Activated CD4-positive, alpha-beta memory T cell treated with anti-CD3 and anti-CD28 coated beads for 36 hours (primary cell): Measurements from ENCODE around the gene ANXA8. TPM values are rescaled to one million over a fixed set of nuclear protein-coding genes. Genes with fewer than 3 reads are reported as not detected.
"Not testable (repeated sequence)": the region's sequence is repeated elsewhere in the genome, so short reads cannot be mapped to it uniquely, and the experiment has no call there.

Source experiments
- CTCF ChIA-PET: fragments of 350-600 bp; sonication (Branson Sonifier 250); formaldehyde crosslinking; loops from one replicate; lab custom pipeline; 2021; ENCODE audit warnings: antibody characterized with exemption, inconsistent platforms; lab: Charles Lee
- POLR2A ChIA-PET: fragments of 350-600 bp; sonication (Branson Sonifier 250); formaldehyde crosslinking; loops from one replicate; lab custom pipeline; 2021; ENCODE audit warnings: antibody characterized with exemption; lab: Charles Lee
- DNase-seq: peaks from one replicate; pipeline ENCODE4 v3.0.0-alpha.2; 2020
- H3K27ac Mint-ChIP-seq: one replicate; pipeline ENCODE4 v1.8.0; 2021; ENCODE audit warnings: mixed read lengths
- H3K27me3 Mint-ChIP-seq: one replicate; pipeline ENCODE4 v1.8.0; 2021; ENCODE audit warnings: mixed read lengths
- H3K36me3 Mint-ChIP-seq: one replicate; pipeline ENCODE4 v1.8.0; 2021; ENCODE audit warnings: mixed read lengths
- H3K4me1 Mint-ChIP-seq: one replicate; pipeline ENCODE4 v1.8.0; 2021; ENCODE audit warnings: low read depth, mixed read lengths
- H3K4me3 Mint-ChIP-seq: one replicate; pipeline ENCODE4 v1.8.0; 2021; ENCODE audit warnings: mild to moderate bottlenecking, mixed read lengths
- H3K9me3 Mint-ChIP-seq: one replicate; pipeline ENCODE4 v1.8.0; 2021; ENCODE audit warnings: mixed read lengths
- intact Hi-C: fragments of 100-400 bp; cut with micrococcal nuclease; formaldehyde crosslinking; loops from one replicate; pipeline ENCODE4 v1.15.1; 2023
- total RNA-seq, 2 experiments: library from RNA; stranded (reverse); gene quantifications; one replicate each; pipeline ENCODE4 v1.2.3, GENCODE V29; 2021

The ANXA8 gene, protein sequence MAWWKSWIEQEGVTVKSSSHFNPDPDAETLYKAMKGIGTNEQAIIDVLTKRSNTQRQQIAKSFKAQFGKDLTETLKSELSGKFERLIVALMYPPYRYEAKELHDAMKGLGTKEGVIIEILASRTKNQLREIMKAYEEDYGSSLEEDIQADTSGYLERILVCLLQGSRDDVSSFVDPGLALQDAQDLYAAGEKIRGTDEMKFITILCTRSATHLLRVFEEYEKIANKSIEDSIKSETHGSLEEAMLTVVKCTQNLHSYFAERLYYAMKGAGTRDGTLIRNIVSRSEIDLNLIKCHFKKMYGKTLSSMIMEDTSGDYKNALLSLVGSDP
- total RNA-seq: not detected

DNA sequence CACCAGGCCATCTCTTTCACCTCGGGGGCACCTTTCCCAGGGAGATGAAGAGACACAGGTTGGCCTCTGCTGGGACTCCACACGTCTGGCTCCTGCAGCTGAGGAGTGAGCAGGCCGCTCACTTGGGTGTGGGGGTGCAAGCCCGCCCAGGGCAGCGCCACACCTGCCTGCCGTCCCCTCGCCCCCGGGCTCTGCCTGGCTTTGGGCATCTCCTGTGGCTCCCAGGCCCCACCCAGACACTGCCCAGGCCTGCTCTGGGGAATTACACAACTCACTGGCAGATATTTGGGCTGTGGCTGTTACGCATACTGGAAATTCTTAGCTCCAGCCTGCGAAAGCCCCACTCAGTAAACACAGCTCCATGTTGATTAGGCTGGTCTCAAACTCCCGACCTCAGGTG is at the start of gene ANXA8:
Gene ANXA8, minus strand, starts transcription at position 193 of the 400 bp plus-strand sequence. Its CDS starts 182 bp downstream, at position 11.
- POLR2A ChIA-PET, intact Hi-C loops: not testable (repeated sequence)

DNA sequence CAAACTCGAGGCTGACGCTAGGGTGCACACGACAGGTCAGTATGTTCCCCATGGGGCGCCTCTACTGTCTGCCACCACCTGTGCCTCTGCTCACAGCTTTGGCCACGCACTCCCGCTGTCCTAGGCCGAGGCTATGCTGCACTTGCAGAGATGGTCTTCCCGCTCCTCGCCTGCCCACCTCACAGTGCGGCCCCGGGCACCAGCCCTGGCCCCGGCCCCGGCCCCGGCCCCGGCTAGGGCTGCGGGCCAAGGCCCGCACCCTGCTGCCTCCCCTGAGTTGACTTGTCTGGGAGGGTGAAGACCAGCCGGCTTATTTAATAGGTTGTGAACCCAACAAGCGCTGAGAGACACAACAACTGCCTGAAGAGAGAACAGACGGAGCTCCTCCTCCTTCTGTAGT is 39.6 kb upstream of the ANXA8 start, which contains the start of gene AGAP9:
Gene AGAP9, minus strand, starts transcription at position 164 of the 400 bp plus-strand sequence. Its CDS starts 112 bp downstream, at position 52.
- H3K27ac Mint-ChIP-seq, H3K27me3 Mint-ChIP-seq, POLR2A ChIA-PET, H3K9me3 Mint-ChIP-seq, H3K36me3 Mint-ChIP-seq, intact Hi-C loops, H3K4me1 Mint-ChIP-seq, H3K4me3 Mint-ChIP-seq, DNase-seq, CTCF ChIA-PET: not testable (repeated sequence)

More for the DNA sequence above, at the start of gene ANXA8:
- H3K36me3 Mint-ChIP-seq, CTCF ChIA-PET, H3K27ac Mint-ChIP-seq, H3K4me1 Mint-ChIP-seq, H3K4me3 Mint-ChIP-seq, H3K9me3 Mint-ChIP-seq, DNase-seq, H3K27me3 Mint-ChIP-seq: not testable (repeated sequence)

DNA sequence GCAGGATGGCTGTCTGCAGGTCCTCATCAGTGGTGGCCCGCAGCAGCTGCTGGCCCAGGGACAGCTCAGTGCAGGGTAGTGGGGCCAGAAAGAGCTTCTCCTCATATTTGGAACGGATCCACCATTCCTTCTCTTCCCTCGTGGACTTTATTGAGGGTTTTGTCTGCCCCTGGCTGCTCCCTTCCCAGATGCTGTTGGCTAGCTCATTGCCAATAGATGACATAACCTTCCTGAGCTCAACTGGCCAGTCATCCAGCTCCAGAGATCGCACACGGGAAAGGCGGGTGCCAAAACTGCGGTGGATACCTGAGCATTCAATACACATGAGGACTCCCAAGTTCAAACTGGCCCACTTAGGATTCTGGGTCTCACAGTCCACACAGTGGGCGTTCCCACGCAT is 18.4 kb upstream of the ANXA8 start:
- H3K9me3 Mint-ChIP-seq, CTCF ChIA-PET, POLR2A ChIA-PET, DNase-seq, H3K27me3 Mint-ChIP-seq, H3K27ac Mint-ChIP-seq, H3K4me3 Mint-ChIP-seq, H3K4me1 Mint-ChIP-seq, intact Hi-C loops, H3K36me3 Mint-ChIP-seq: not testable (repeated sequence)

DNA sequence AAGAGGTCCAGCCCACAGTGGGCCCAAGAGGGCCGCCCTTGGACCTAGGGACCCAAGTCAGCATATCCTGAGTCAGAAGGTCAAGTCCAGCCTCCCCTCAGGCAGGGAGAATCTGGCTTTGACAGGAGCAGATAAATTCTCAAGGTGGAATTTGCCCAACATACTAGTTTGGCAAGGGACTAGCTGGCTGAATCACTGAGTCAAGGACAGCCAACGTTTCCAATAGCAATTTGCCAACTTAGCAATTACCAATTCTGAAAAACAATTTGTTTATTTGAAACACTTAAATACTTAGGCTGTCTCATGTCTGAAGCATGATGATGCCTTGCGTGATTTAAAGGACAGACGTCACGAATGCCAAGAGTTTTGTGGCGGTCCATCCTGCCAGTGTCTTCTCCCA is 10.3 kb upstream of the ANXA8 start:
- CTCF ChIA-PET, POLR2A ChIA-PET: not testable (repeated sequence)

DNA sequence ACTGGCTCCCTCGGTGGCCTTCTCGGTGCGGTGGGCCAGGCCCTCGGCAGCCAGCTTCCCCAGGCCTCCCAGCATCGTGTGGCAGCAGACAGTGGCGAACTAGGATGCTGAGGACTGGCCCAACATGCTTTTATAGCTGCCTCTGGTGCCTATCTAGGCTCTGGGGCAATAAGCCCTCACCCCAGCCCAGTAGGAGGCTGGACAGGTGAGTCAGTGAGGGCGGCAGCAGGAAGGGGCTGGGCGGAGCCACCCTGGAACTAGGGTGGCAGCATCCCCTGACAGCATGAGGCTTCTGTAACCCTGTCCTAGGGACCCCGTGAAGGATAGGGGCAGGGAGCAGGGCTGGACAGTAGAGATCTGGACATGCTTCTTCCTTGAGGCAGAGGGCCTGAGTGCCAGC is 7.7 kb upstream of the ANXA8 start, which contains the start of gene FAM25G:
Gene FAM25G, minus strand, starts transcription at position 101 of the 400 bp plus-strand sequence. Its CDS starts 26 bp downstream, at position 75.
- H3K27ac Mint-ChIP-seq, intact Hi-C loops, CTCF ChIA-PET, H3K36me3 Mint-ChIP-seq, H3K4me1 Mint-ChIP-seq, DNase-seq, POLR2A ChIA-PET, H3K4me3 Mint-ChIP-seq, H3K9me3 Mint-ChIP-seq, H3K27me3 Mint-ChIP-seq: not testable (repeated sequence)

More for the DNA sequence above, 10.3 kb upstream of the ANXA8 start:
- H3K36me3 Mint-ChIP-seq, H3K27me3 Mint-ChIP-seq, intact Hi-C loops, H3K4me1 Mint-ChIP-seq, H3K9me3 Mint-ChIP-seq, H3K27ac Mint-ChIP-seq, DNase-seq, H3K4me3 Mint-ChIP-seq: not testable (repeated sequence)

DNA sequence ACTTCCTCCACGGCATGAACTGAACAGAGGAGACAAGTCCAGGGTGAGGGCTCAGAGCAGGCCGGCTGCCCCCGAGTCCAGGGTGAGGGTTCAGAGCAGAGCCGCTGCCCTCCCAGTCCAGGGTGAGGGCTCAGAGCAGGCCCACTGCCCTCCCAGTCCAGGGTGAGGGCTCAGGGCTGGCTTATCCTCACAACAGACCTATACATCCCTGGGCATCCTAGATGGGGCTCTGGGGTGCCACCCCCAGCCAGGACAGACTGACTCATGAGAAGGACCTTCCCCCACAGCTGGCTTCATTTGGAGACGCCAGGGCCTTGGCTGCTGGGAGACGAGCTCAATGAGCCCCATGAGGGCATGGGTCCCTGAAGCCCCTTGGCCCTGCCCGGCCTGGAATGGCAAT is 5.7 kb upstream of the ANXA8 start:
- H3K27me3 Mint-ChIP-seq, H3K36me3 Mint-ChIP-seq, H3K27ac Mint-ChIP-seq, H3K4me3 Mint-ChIP-seq, DNase-seq, H3K9me3 Mint-ChIP-seq, POLR2A ChIA-PET, intact Hi-C loops, CTCF ChIA-PET, H3K4me1 Mint-ChIP-seq: not testable (repeated sequence)

DNA sequence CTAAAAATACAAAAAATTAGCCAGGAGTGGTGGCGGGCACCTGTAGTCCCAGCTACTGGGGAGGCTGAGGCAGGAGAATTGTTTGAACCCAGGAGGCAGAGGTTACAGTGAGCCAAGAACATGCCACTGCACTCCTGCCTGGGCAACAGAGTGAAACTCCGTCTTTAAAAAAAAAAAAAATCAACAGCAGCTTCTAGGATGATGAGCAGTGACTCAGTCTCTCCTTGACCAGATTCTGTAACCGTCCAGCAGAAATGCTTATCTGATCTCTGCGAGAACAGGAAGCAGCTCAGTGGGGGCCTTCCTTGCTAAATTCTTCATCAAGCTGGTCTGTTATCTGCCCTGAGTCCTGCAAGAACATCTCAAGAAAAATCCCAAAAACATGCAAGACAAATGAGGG is 2.0 kb upstream of the ANXA8 start:
- POLR2A ChIA-PET, DNase-seq, H3K27ac Mint-ChIP-seq: not testable (repeated sequence)

DNA sequence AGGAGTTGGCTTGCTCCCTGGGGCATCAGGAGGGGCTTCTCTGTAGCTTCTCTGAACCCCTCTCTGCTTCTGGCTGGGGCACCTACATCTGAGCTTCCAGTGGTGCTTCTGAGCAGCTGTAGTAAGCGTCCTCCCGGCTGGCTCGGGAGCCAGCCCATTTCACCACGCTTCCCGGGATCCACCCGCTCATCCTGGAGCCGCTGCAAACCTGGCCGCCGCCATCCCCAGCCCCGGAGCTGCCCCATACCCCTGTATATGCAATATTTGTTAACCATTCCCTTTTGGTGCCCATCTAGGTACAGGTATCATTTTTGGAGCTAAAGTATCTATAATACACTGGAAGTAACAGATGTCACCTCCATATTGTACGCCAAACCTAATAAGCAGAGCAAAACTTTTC is 871 bp upstream of the ANXA8 start:
- CTCF ChIA-PET, intact Hi-C loops, POLR2A ChIA-PET, H3K4me1 Mint-ChIP-seq, DNase-seq, H3K27ac Mint-ChIP-seq, H3K9me3 Mint-ChIP-seq, H3K36me3 Mint-ChIP-seq, H3K27me3 Mint-ChIP-seq, H3K4me3 Mint-ChIP-seq: not testable (repeated sequence)

More for the DNA sequence above, 2.0 kb upstream of the ANXA8 start:
- H3K4me1 Mint-ChIP-seq, H3K27me3 Mint-ChIP-seq, H3K4me3 Mint-ChIP-seq, H3K36me3 Mint-ChIP-seq, intact Hi-C loops, CTCF ChIA-PET, H3K9me3 Mint-ChIP-seq: not testable (repeated sequence)

DNA sequence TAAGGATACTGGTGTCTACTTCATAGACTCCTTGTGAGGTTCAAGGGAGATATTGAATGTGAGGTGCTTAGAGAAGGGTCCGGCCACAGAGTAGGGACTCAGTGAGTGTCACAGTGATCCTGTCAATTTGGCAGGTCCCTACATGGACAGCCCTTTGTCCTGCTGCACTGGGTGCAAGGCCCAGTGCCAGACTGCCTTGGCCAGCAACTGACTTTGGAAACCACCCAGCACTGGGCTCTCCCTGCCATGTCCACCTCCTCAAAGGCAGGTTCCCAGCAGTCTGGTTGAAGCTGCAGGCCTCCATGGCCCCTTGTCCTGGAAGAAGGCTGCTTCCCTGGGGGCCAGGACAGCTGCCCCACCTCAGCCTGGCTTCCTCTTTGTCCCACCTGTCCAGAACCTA is 1.5 kb downstream of the ANXA8 start:
- H3K36me3 Mint-ChIP-seq: not testable (repeated sequence)

DNA sequence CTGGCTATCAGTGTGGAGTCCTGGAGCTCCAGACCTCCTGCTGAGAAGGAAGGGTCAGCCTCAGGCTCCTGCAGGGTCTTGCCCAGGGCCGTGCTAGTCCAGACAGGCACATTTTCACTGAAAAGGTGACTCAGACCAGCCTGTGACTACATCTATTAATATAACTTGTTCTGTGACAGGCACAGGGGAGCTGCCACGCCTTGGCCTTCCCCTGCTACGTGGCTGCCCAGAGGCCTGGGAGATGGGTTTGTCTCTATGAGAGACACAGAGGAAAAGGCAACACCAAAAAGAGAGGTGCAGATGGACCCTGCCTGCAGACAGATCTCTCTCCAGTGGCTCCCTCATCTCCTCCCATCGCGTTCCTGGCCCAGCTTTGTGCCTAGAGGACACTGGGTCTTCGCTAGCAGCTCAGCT is 2.1 kb downstream of the ANXA8 start:
- intact Hi-C loops, H3K36me3 Mint-ChIP-seq, H3K4me3 Mint-ChIP-seq, POLR2A ChIA-PET, DNase-seq, H3K27ac Mint-ChIP-seq, H3K9me3 Mint-ChIP-seq, H3K27me3 Mint-ChIP-seq, H3K4me1 Mint-ChIP-seq, CTCF ChIA-PET: not testable (repeated sequence)

More for the DNA sequence above, 1.5 kb downstream of the ANXA8 start:
- H3K27ac Mint-ChIP-seq, H3K9me3 Mint-ChIP-seq, H3K27me3 Mint-ChIP-seq, CTCF ChIA-PET, DNase-seq, H3K4me1 Mint-ChIP-seq, H3K4me3 Mint-ChIP-seq, intact Hi-C loops, POLR2A ChIA-PET: not testable (repeated sequence)

DNA sequence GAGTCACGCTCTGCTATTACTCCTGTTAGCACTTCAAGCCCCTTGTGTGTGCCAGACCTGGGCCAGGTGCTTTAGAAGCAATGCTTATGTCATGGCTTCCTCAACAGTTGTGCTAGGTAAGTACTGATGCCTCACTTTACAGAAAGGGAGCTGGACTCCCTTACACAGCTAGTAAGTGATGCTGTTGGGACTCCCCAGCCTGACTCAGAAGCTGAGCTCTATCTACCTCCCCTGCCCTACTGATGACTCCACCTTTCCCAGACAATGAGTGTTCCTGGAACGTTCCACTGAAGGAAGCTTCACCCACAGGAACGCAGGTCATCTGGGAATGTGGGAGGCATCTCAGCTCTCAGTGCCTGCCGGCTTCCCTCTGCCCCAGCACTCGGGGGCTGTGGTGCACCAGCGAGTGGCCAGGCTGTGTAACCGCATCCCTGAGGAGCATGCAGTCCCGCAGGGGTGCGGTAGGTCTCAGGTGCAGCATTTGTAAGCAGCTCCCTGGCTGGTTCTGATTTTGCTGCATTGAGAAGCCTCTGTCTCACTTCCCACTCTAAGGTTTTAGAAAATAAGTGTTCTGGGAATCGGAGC is 2.6 kb downstream of the ANXA8 start:
- intact Hi-C loops, H3K27me3 Mint-ChIP-seq, DNase-seq, POLR2A ChIA-PET, H3K9me3 Mint-ChIP-seq, CTCF ChIA-PET, H3K36me3 Mint-ChIP-seq, H3K4me1 Mint-ChIP-seq, H3K4me3 Mint-ChIP-seq, H3K27ac Mint-ChIP-seq: not testable (repeated sequence)

DNA sequence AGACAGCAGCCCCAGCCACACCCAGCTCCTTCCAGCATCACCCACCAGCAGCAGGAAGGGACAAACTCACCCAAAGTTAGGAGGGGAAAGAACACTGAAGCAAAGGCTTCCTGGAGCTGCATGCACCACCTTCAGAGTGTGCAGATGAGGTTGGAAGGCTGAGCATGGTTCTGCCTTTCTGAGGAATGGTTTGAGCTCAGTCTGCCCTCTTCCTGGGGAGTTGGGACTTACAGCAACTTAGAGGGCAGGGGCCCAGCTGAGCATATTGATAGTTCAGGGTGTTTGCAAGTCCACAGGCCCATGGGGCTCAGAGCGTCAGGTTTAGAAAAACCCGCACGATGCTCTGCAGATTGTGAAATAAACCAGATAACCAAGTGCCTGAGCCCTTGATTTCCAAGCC is 3.8 kb downstream of the ANXA8 start:
- DNase-seq, POLR2A ChIA-PET, H3K27me3 Mint-ChIP-seq, intact Hi-C loops, H3K27ac Mint-ChIP-seq, H3K4me1 Mint-ChIP-seq, CTCF ChIA-PET, H3K4me3 Mint-ChIP-seq, H3K9me3 Mint-ChIP-seq, H3K36me3 Mint-ChIP-seq: not testable (repeated sequence)

DNA sequence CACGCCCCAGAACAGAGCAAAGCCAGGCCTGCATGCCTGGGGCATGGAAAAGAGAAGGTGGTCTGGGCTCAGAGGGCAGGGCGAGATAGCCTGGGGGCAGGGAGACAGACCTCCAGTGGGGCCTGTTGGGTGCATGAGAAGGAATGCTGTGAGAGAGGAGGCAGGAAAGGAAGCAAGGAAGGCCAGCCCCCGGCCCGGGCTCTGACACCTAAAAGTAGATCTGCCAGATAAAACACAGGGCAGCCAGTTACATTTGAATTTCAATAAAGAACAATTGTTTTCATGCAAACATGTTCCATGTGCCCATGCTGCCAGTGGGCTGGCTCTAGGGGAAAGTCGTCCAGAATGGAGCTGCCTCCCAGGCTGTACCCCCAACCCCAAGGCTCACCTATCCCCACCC is 5.8 kb downstream of the ANXA8 start:
- DNase-seq, H3K27ac Mint-ChIP-seq, POLR2A ChIA-PET, CTCF ChIA-PET, intact Hi-C loops, H3K27me3 Mint-ChIP-seq, H3K36me3 Mint-ChIP-seq, H3K4me3 Mint-ChIP-seq, H3K4me1 Mint-ChIP-seq, H3K9me3 Mint-ChIP-seq: not testable (repeated sequence)
